ENCODE data around the gene CRNKL1. TPM values are rescaled to one million over a fixed set of nuclear protein-coding genes. Genes with fewer than 3 reads are reported as not detected.

The CRNKL1 gene
- polyA plus RNA-seq, 1 donor (not counting 4 experiments of a cell fraction or from before 2014, with no cell fraction given) = 11.0 TPM

GRCh38 chr20:20096421-20096820, 44.2 kb upstream of the CRNKL1 start:
- dilution Hi-C loops (cut with MboI; ENCODE audit: extremely low pct_ligation_motif_present, low sequenced_read_pairs) = no loop called here
- Histone ChIP-seq H3K4me1 (ENCODE audit: control insufficient read depth, extremely low read depth, insufficient read depth, low read length) (no peaks in the 10 kb centered on the region), H4K20me1 (ENCODE audit: control insufficient read depth, extremely low read depth, insufficient read depth, low read length) (no peaks in the 10 kb centered on the region), H3K79me2 (ENCODE audit: control insufficient read depth, insufficient read depth, low read length) (no peaks in the 10 kb centered on the region), H3K4me2 (ENCODE audit: control insufficient read depth, extremely low read depth, insufficient read depth, low read depth, low read length) (no peak overlapping the region), H3K4me3 (ENCODE audit: control insufficient read depth in 2 of 3, extremely low read depth in 1 of 3, insufficient read depth in 2 of 3, low read depth in 1 of 3, low read length in 3 of 3) (no peak overlapping the region), H3K27me3 (ENCODE audit: control insufficient read depth, extremely low read depth, insufficient read depth, low read length) (no peaks in the 10 kb centered on the region), H3K36me3 (ENCODE audit: control insufficient read depth in 2 of 2, extremely low read depth in 1 of 2, insufficient read depth in 2 of 2, low read length in 2 of 2) (no peaks in the 10 kb centered on the region), H2AFZ (ENCODE audit: control insufficient read depth, low read length) (no peak overlapping the region), H3K9me3 (ENCODE audit: control insufficient read depth, low read depth, low read length) (no peaks in the 10 kb centered on the region), H3K27ac (ENCODE audit: control insufficient read depth, insufficient read depth, low read length) (no peak overlapping the region), H3K9ac (ENCODE audit: control insufficient read depth, extremely low read depth, insufficient read depth, low read length) (no peak overlapping the region), H3K9me1 (ENCODE audit: control insufficient read depth, extremely low read depth, insufficient read depth, low read length) (no peaks in the 10 kb centered on the region)
- DNase-seq (ENCODE audit: low read depth, low spot score) (no peak), FAIRE-seq (no peak)
- TF ChIP-seq, protein P1, sequence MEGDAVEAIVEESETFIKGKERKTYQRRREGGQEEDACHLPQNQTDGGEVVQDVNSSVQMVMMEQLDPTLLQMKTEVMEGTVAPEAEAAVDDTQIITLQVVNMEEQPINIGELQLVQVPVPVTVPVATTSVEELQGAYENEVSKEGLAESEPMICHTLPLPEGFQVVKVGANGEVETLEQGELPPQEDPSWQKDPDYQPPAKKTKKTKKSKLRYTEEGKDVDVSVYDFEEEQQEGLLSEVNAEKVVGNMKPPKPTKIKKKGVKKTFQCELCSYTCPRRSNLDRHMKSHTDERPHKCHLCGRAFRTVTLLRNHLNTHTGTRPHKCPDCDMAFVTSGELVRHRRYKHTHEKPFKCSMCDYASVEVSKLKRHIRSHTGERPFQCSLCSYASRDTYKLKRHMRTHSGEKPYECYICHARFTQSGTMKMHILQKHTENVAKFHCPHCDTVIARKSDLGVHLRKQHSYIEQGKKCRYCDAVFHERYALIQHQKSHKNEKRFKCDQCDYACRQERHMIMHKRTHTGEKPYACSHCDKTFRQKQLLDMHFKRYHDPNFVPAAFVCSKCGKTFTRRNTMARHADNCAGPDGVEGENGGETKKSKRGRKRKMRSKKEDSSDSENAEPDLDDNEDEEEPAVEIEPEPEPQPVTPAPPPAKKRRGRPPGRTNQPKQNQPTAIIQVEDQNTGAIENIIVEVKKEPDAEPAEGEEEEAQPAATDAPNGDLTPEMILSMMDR (optimal IDR thresholded peaks at IDR 0.05 in 1 of 3, IDR thresholded peaks at IDR 0.05 in 1 of 3, conservative IDR thresholded peaks at IDR 0.05 in 1 of 3; ENCODE audit: extremely low read depth in 1 of 3, insufficient read depth in 2 of 3, low read length in 3 of 3) = no peak
- TF ChIP-seq EZH2 (IDR thresholded peaks at IDR 0.05; ENCODE audit: low read length) = no peak

GRCh38 chr20:20095114-20095872, 43.0 kb upstream of the CRNKL1 start:
- TF ChIP-seq, protein P1 (optimal IDR thresholded peaks at IDR 0.05 in 1 of 3, IDR thresholded peaks at IDR 0.05 in 1 of 3, conservative IDR thresholded peaks at IDR 0.05 in 1 of 3; ENCODE audit: extremely low read depth in 1 of 3, insufficient read depth in 2 of 3, low read length in 3 of 3) = no peak
- no peak for TF ChIP-seq EZH2 (IDR thresholded peaks at IDR 0.05; ENCODE audit: low read length)
- H3K9ac ChIP-seq (ENCODE audit: control insufficient read depth, extremely low read depth, insufficient read depth, low read length) = no peak overlapping the region
- H3K9me1 ChIP-seq (ENCODE audit: control insufficient read depth, extremely low read depth, insufficient read depth, low read length) = no peaks in the 10 kb centered on the region
- H3K36me3 ChIP-seq (ENCODE audit: control insufficient read depth in 2 of 2, extremely low read depth in 1 of 2, insufficient read depth in 2 of 2, low read length in 2 of 2) = no peaks in the 10 kb centered on the region
- no peaks in the 10 kb centered on the region for H3K9me3 ChIP-seq (ENCODE audit: control insufficient read depth, low read depth, low read length)
- H3K27ac ChIP-seq (ENCODE audit: control insufficient read depth, insufficient read depth, low read length) = no peak overlapping the region
- no peak overlapping the region for H3K4me3 ChIP-seq (ENCODE audit: control insufficient read depth in 2 of 3, extremely low read depth in 1 of 3, insufficient read depth in 2 of 3, low read depth in 1 of 3, low read length in 3 of 3)
- dilution Hi-C loops (cut with MboI; ENCODE audit: extremely low pct_ligation_motif_present, low sequenced_read_pairs) = no loop called here
- no peak overlapping the region for H3K4me2 ChIP-seq (ENCODE audit: control insufficient read depth, extremely low read depth, insufficient read depth, low read depth, low read length)
- FAIRE-seq = no peak
- H3K79me2 ChIP-seq (ENCODE audit: control insufficient read depth, insufficient read depth, low read length) = no peaks in the 10 kb centered on the region
- no peaks in the 10 kb centered on the region for H3K4me1 ChIP-seq (ENCODE audit: control insufficient read depth, extremely low read depth, insufficient read depth, low read length)
- H3K27me3 ChIP-seq (ENCODE audit: control insufficient read depth, extremely low read depth, insufficient read depth, low read length) = no peaks in the 10 kb centered on the region
- DNase-seq (ENCODE audit: low read depth, low spot score) = no peak
- no peak overlapping the region for H2AFZ ChIP-seq (ENCODE audit: control insufficient read depth, low read length)
- H4K20me1 ChIP-seq (ENCODE audit: control insufficient read depth, extremely low read depth, insufficient read depth, low read length) = no peaks in the 10 kb centered on the region

Data from keratinocyte (primary cell).